C4-2B (cell line): ENCODE measurements around the gene EHBP1.

ENCODE experiments used
- CTCF ChIP-seq: fragments of 450-650 bp; conservative IDR thresholded peaks from 2 replicates; pipeline ENCODE4 v1.5.1; 2017; ENCODE audit warnings: mild to moderate bottlenecking
- ZFX ChIP-seq: fragments of 450-650 bp; IDR thresholded peaks from 2 replicates; pipeline ENCODE4 v1.6.1; 2017

- TF ChIP-seq CTCF: no peak
- TF ChIP-seq ZFX: no peak
These were observed 78.2 kb downstream of the EHBP1 start for GRCh38 chr2:62783679-62784078.
